ENCODE measurements around the gene LZTR1. TPM values are rescaled to one million over a fixed set of nuclear protein-coding genes. Genes with fewer than 3 reads are reported as not detected.

LZTR1 gene
- total and polyA plus RNA-seq, 2 donors (not counting 3 experiments of a cell fraction or from before 2014, with no cell fraction given): 56.6 to 86.8 TPM

- Histone ChIP-seq H3K27ac (ENCODE audit: insufficient read depth, low read depth, low read length) (no peak overlapping the region), H3K27me3 (ENCODE audit: control insufficient read depth in 2 of 2, insufficient read depth in 2 of 2, low read length in 2 of 2) (no peaks in the 10 kb centered on the region), H3K79me2 (ENCODE audit: control insufficient read depth, insufficient read depth, low read length) (no peaks in the 10 kb centered on the region), H2AFZ (ENCODE audit: low read depth, low read length) (no peak overlapping the region), H3K4me2 (ENCODE audit: insufficient read depth, low read length) (no peak overlapping the region), H4K20me1 (replicated peaks; ENCODE audit: control insufficient read depth, extremely low read depth, insufficient read depth, low read length) (no peaks in the 10 kb centered on the region), H3K9me3 (replicated peaks; ENCODE audit: control insufficient read depth, insufficient read depth, low read length) (no peaks in the 10 kb centered on the region), H3K9ac (replicated peaks; ENCODE audit: extremely low read depth, insufficient read depth, low read length) (no peak overlapping the region), H3K9me1 (replicated peaks; ENCODE audit: control insufficient read depth, extremely low read depth, insufficient read depth, low read length) (no peaks in the 10 kb centered on the region), H3K4me3 (replicated peaks in 1 of 3; ENCODE audit: insufficient read depth in 1 of 3, low read depth in 1 of 3, low read length in 3 of 3) (no peak overlapping the region), H3K36me3 (ENCODE audit: control insufficient read depth in 2 of 2, extremely low read depth in 1 of 2, insufficient read depth in 2 of 2, low read length in 2 of 2) (no peaks in the 10 kb centered on the region), H3K4me1 (ENCODE audit: control insufficient read depth, extremely low read depth, insufficient read depth, low read length) (no peaks in the 10 kb centered on the region)
- POLR2A ChIA-PET: no interaction called here
- CTCF ChIA-PET: interaction anchor here (0.9 to 1.7 kb wide), 4 partner anchors 17 to 135 kb away, joined by 3 to 5 read pairs (median 4); partner anchors contain the start of gene LZTR1
- intact Hi-C loops (cut with micrococcal nuclease) (no loop called here), dilution Hi-C loops (cut with MboI; ENCODE audit: extremely low pct_ligation_motif_present, low sequenced_read_pairs) (no loop called here)
- no peak for FAIRE-seq
- no TSS peak for BruUV-seq (replicated peaks)
- DNase-seq (ENCODE audit: low read depth, low spot score): no peak
- TF ChIP-seq MAX (IDR thresholded peaks at IDR 0.05; ENCODE audit: insufficient read depth, insufficient read length) (no peak), CTCF (IDR thresholded peaks at IDR 0.05; ENCODE audit: extremely low read depth in 1 of 2, insufficient read depth in 1 of 2, low read depth in 1 of 2, low read length in 2 of 2) (peak; percentile 6 to 33)
These were observed 38.8 kb downstream of the LZTR1 start for GRCh38 chr22:21020802-21021429.

GRCh38 chr22:21022507-21022906 lies 40.4 kb downstream of the LZTR1 start:
- TF ChIP-seq FOS (IDR thresholded peaks at IDR 0.05; ENCODE audit: borderline replicate concordance, insufficient read depth, low read length): no peak
- no peak for TF ChIP-seq MAX (IDR thresholded peaks at IDR 0.05; ENCODE audit: insufficient read depth, insufficient read length)
- no peak for TF ChIP-seq MYC (IDR thresholded peaks at IDR 0.05; ENCODE audit: low read depth, low read length)
- no peak for TF ChIP-seq EZH2 (IDR thresholded peaks at IDR 0.05; ENCODE audit: borderline replicate concordance, low read depth, low read length, severe bottlenecking)
- TF ChIP-seq POLR2AphosphoS5 (IDR thresholded peaks at IDR 0.05; ENCODE audit: insufficient read depth, low read depth, low read length): no peak
- no peak for TF ChIP-seq JUN (IDR thresholded peaks at IDR 0.05; ENCODE audit: borderline replicate concordance, insufficient read depth, insufficient read length, low read depth)
- no peak for TF ChIP-seq GATA2 (IDR thresholded peaks at IDR 0.05; ENCODE audit: insufficient read depth, insufficient read length, low read depth, low read length)
- no peak for TF ChIP-seq POLR2A (IDR thresholded peaks at IDR 0.05; ENCODE audit: low read depth, low read length)
- TF ChIP-seq CTCF (IDR thresholded peaks at IDR 0.05; ENCODE audit: extremely low read depth in 1 of 2, insufficient read depth in 1 of 2, low read depth in 1 of 2, low read length in 2 of 2): no peak
- Histone ChIP-seq H3K36me3 (ENCODE audit: control insufficient read depth in 2 of 2, extremely low read depth in 1 of 2, insufficient read depth in 2 of 2, low read length in 2 of 2) (no peaks in the 10 kb centered on the region), H2AFZ (ENCODE audit: low read depth, low read length) (no peak overlapping the region), H4K20me1 (replicated peaks; ENCODE audit: control insufficient read depth, extremely low read depth, insufficient read depth, low read length) (no peaks in the 10 kb centered on the region), H3K9me3 (replicated peaks; ENCODE audit: control insufficient read depth, insufficient read depth, low read length) (no peaks in the 10 kb centered on the region), H3K9ac (replicated peaks; ENCODE audit: extremely low read depth, insufficient read depth, low read length) (no peak overlapping the region), H3K4me3 (replicated peaks in 1 of 3; ENCODE audit: insufficient read depth in 1 of 3, low read depth in 1 of 3, low read length in 3 of 3) (no peak overlapping the region), H3K9me1 (replicated peaks; ENCODE audit: control insufficient read depth, extremely low read depth, insufficient read depth, low read length) (no peaks in the 10 kb centered on the region), H3K4me2 (ENCODE audit: insufficient read depth, low read length) (no peak overlapping the region), H3K27ac (ENCODE audit: insufficient read depth, low read depth, low read length) (no peak overlapping the region), H3K27me3 (ENCODE audit: control insufficient read depth in 2 of 2, insufficient read depth in 2 of 2, low read length in 2 of 2) (no peaks in the 10 kb centered on the region), H3K4me1 (ENCODE audit: control insufficient read depth, extremely low read depth, insufficient read depth, low read length) (no peaks in the 10 kb centered on the region), H3K79me2 (ENCODE audit: control insufficient read depth, insufficient read depth, low read length) (no peaks in the 10 kb centered on the region)
- intact Hi-C loops (cut with micrococcal nuclease): no loop called here
- dilution Hi-C loops (cut with MboI; ENCODE audit: extremely low pct_ligation_motif_present, low sequenced_read_pairs): no loop called here
- ChIA-PET POLR2A (no interaction called here), CTCF (no interaction called here)
- no TSS peak for BruUV-seq (replicated peaks)
- no peak for DNase-seq (ENCODE audit: low read depth, low spot score)
- FAIRE-seq: no peak

All from endothelial cell of umbilical vein (primary cell).